Calu3 (cell line): ENCODE measurements around the gene DNMBP. TPM values are rescaled to one million over a fixed set of nuclear protein-coding genes. Genes with fewer than 3 reads are reported as not detected.
"Not testable (repeated sequence)": the region's sequence is repeated elsewhere in the genome, so short reads cannot be mapped to it uniquely, and the experiment has no call there.

Source experiments
- BruUV-seq: library from RNA; stranded (reverse); fragments of 400-500 nt; replicated peaks from 2 replicates; lab custom pipeline; 2021; lab: Mats Ljungman, UMichigan
- CTCF ChIA-PET: fragments of 300-600 bp; sonication (Branson Sonifier 250); formaldehyde crosslinking; loops from one replicate; lab custom pipeline; 2022; ENCODE audit warnings: antibody characterized with exemption; lab: Charles Lee
- DNase-seq: peaks from one replicate; pipeline ENCODE4 v3.0.0; 2022
- H3K27ac Mint-ChIP-seq: one replicate; pipeline ENCODE4 v1.8.0; 2022; ENCODE audit warnings: mixed read lengths; ENCODE audit not compliant: unreplicated experiment
- H3K27me3 Mint-ChIP-seq: one replicate; pipeline ENCODE4 v1.8.0; 2022; ENCODE audit warnings: mixed read lengths; ENCODE audit not compliant: unreplicated experiment
- H3K36me3 Mint-ChIP-seq: one replicate; pipeline ENCODE4 v1.8.0; 2022; ENCODE audit warnings: mild to moderate bottlenecking, moderate library complexity, mixed read lengths; ENCODE audit not compliant: insufficient read depth, unreplicated experiment
- H3K4me1 Mint-ChIP-seq: one replicate; pipeline ENCODE4 v1.8.0; 2022; ENCODE audit warnings: mild to moderate bottlenecking, low read depth, mixed read lengths; ENCODE audit not compliant: unreplicated experiment
- H3K4me3 Mint-ChIP-seq: one replicate; pipeline ENCODE4 v1.8.0; 2022; ENCODE audit warnings: mild to moderate bottlenecking, low read depth, moderate library complexity, mixed read lengths; ENCODE audit not compliant: unreplicated experiment
- H3K9me3 Mint-ChIP-seq: one replicate; pipeline ENCODE4 v1.8.0; 2022; ENCODE audit warnings: low read depth, mixed read lengths; ENCODE audit not compliant: unreplicated experiment
- CTCF ChIP-seq: fragments of 200-600 bp; IDR thresholded peaks from one replicate; pipeline ENCODE4 v1.8.0; 2022; ENCODE audit warnings: antibody characterized with exemption; ENCODE audit not compliant: unreplicated experiment
- intact Hi-C: fragments of 100-400 bp; cut with micrococcal nuclease; formaldehyde crosslinking; loops from one replicate; pipeline ENCODE4 v1.10.0; 2022; ENCODE audit not compliant: unreplicated experiment
- total RNA-seq: library from RNA; stranded (reverse); gene quantifications from 2 replicates; pipeline ENCODE4 v1.2.3, GENCODE V29; 2022

DNMBP gene
- total RNA-seq, 1 experiment from 2014 or later = 17.6 TPM

GRCh38 chr10:99869581-99870122 lies 140.1 kb downstream of the DNMBP start:
- no peaks in the 10 kb centered on the region for H3K27me3 Mint-ChIP-seq
- no peak overlapping the region for H3K27ac Mint-ChIP-seq
- no TSS peak for BruUV-seq
- no peaks in the 10 kb centered on the region for H3K4me1 Mint-ChIP-seq
- CTCF ChIA-PET = no interaction called here
- peaks cover 2% of the 10 kb centered on the region for H3K9me3 Mint-ChIP-seq
- no peak for DNase-seq
- no peak for TF ChIP-seq CTCF
- H3K4me3 Mint-ChIP-seq = no peak overlapping the region
- intact Hi-C loops = no loop called here
- H3K36me3 Mint-ChIP-seq = peaks cover 7% of the 10 kb centered on the region

GRCh38 chr10:99867250-99867649 lies 142.5 kb downstream of the DNMBP start:
- CTCF ChIA-PET = not testable (repeated sequence)

GRCh38 chr10:99863535-99864240 lies 146.1 kb downstream of the DNMBP start:
- H3K36me3 Mint-ChIP-seq = not testable (repeated sequence)

More at GRCh38 chr10:99867250-99867649, 142.5 kb downstream of the DNMBP start:
- H3K4me3 Mint-ChIP-seq, H3K27me3 Mint-ChIP-seq, H3K27ac Mint-ChIP-seq, BruUV-seq, intact Hi-C loops, H3K4me1 Mint-ChIP-seq, H3K9me3 Mint-ChIP-seq, H3K36me3 Mint-ChIP-seq, DNase-seq: not testable (repeated sequence)

GRCh38 chr10:99860466-99860865 lies 149.3 kb downstream of the DNMBP start:
- no peak for TF ChIP-seq CTCF
- intact Hi-C loops = no loop called here
- H3K27ac Mint-ChIP-seq = no peak overlapping the region
- no peaks in the 10 kb centered on the region for H3K9me3 Mint-ChIP-seq
- no peak overlapping the region for H3K4me3 Mint-ChIP-seq
- no peaks in the 10 kb centered on the region for H3K36me3 Mint-ChIP-seq
- no peaks in the 10 kb centered on the region for H3K27me3 Mint-ChIP-seq
- DNase-seq = no peak
- CTCF ChIA-PET = interaction anchor here (0.7 kb wide), 1 partner anchor 647 kb away, joined by 4 read pairs; no protein-coding TSS in a partner anchor
- H3K4me1 Mint-ChIP-seq = no peaks in the 10 kb centered on the region
- no TSS peak for BruUV-seq

More at GRCh38 chr10:99863535-99864240, 146.1 kb downstream of the DNMBP start:
- DNase-seq, H3K4me3 Mint-ChIP-seq, intact Hi-C loops, H3K4me1 Mint-ChIP-seq, H3K27me3 Mint-ChIP-seq, BruUV-seq, H3K9me3 Mint-ChIP-seq, CTCF ChIA-PET, H3K27ac Mint-ChIP-seq: not testable (repeated sequence)

GRCh38 chr10:99859585-99859984 lies 150.2 kb downstream of the DNMBP start:
- peak; percentile 23 for DNase-seq
- no TSS peak for BruUV-seq
- H3K4me1 Mint-ChIP-seq = no peaks in the 10 kb centered on the region
- peak; percentile 12 for TF ChIP-seq CTCF
- H3K27ac Mint-ChIP-seq = no peak overlapping the region
- H3K4me3 Mint-ChIP-seq = no peak overlapping the region
- H3K27me3 Mint-ChIP-seq = no peaks in the 10 kb centered on the region
- H3K36me3 Mint-ChIP-seq = no peaks in the 10 kb centered on the region
- H3K9me3 Mint-ChIP-seq = no peaks in the 10 kb centered on the region
- CTCF ChIA-PET = interaction anchor here (0.7 to 1.3 kb wide), 5 partner anchors 14 to 186 kb away, joined by 3 to 7 read pairs (median 3); no protein-coding TSS in a partner anchor
- intact Hi-C loops = no loop called here
